ENCODE results near the gene KRT7.
"Not testable (repeated sequence)": the region's sequence is repeated elsewhere in the genome, so short reads cannot be mapped to it uniquely, and the experiment has no call there.

The KRT7 gene

GRCh38 chr12:52243856-52244614 lies 11.0 kb downstream of the KRT7 start:
- peak; percentile 97 for DNase-seq (ENCODE audit: low spot score)

DNA sequence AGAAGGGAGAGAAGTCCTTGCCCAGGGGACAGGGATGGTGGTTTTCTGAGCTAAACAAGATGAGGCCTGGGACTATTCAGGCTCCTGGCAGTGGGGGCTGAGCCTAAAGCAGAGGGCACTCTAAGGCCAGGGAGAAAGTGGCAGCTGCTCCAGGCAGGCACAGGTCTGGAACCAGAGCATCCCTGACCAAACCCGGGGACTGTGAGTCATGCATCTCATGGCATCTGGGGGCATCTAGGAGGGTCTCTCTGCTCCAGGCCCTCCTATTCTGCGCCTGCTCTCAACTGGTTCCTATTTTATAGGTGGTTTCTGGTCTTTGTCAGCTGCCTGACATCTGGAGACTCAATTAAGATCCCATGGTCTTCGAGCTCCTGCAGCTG lies 11.6 kb downstream of the KRT7 start:
- peak; percentile 40 for DNase-seq (ENCODE audit: low spot score)

DNA sequence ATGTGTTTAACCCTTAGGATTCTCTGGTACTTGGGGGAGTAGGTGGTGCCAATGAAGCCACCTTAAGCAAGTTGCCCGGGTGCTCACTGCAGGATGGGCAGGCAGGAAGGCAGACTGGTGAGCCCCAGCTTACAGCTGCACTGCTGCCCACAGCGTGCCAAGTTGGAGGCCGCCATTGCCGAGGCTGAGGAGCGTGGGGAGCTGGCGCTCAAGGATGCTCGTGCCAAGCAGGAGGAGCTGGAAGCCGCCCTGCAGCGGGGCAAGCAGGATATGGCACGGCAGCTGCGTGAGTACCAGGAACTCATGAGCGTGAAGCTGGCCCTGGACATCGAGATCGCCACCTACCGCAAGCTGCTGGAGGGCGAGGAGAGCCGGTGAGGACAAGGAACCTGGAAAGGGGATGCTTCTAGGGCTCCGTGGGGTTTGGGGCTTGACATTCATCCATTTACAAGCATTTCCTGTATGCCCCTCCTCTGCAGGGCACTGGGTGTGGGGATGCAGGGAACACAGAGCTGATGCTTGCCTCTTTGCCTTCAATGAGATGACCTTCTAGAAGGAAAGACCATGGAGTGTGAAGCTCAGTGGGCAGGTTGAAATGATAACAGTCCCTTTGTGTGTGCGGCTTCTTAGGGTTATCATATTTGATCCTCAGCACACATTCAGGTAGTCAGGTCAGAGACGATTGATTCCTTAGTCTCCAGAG lies 12.4 kb downstream of the KRT7 start:
- DNase-seq (ENCODE audit: low spot score) = no peak

- no peak for DNase-seq (ENCODE audit: low spot score)
These were observed 13.0 kb downstream of the KRT7 start for GRCh38 chr12:52245962-52246569.

DNA sequence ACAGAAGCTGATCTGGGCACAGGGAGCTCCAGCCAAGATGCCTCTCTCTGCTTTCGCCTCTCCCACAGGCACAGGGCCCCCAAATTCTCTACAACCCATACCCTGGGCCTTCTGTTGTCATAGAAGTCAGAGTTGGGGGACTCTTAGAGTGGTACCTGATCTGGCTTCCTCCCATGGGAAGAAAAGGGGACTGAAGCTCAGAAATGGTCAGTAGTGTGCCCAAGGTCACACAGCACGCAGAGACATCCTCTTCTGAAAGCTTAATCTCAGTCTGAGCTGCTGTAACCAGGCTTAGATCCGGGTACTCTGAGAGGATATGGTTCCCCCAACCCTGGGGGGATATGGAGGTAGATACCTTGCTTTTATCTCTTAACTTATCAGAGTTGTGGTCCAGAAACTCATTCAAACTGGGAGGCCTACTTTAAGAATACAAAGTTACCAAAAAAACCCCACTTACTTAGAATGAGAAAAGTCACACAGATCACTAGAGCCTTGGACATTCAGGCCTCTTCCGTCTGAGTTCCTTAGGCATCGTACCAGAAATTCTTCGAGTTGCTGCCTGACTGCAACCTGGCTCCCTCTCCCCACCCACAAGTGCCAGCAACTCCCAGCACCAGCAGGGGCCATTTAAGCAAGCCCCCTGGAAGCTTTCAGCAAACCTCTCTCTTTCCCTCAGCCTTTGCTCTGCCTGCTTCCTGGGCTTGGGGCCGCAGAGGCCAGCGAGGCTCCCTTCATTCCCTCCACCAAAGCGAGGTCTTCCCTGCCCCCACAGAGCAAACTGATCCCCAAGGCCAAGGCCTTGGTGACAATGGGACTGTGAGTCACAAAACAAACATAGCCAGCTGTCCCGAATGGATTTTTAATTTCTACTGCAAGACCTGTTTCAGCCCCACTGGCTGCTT lies 13.9 kb downstream of the KRT7 start:
- no peak for DNase-seq (ENCODE audit: low spot score)

DNA sequence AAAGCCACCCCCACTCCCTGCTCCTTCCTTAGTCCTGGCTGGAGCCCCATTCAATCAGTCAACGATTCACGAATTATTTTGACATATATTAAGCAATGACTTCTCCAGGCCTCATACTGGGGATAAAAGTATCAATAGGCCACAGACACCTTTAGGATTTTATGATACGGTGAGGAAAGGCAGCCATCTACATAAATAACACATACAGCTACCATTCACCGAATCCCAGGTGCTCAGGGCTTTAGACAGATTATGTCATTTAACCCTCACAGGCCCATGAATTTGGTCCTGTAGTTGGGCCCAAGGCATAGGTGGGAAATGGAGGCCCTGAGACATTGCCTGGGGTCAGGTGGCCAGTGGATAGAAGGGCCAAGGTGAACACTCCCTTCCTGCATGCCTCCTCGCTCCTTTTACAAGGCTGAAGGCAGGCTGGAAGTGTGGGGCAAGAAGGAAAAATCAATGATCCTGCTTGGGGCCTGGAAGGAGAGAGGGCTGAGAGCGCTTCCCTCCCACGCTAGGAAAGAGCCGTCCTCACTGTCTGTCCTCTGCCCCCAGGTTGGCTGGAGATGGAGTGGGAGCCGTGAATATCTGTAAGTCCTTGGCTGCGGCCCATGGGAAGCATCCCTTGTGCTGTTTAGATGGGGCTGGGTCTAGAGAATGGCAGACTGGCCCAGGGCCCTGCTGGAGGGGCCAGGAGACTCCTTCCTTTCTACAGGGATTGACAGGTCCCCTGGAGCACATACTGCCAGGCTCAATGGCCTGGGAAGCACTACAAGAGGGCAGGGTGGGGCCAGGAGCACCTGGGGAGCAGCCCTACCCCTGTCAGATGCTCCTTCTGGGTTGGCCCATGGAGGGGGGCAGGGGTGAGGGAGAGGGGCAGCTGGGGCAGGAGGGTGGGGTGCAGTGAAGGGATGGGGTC lies 14.8 kb downstream of the KRT7 start:
- DNase-seq (ENCODE audit: low spot score) = no peak

- peak; percentile 63 for DNase-seq (ENCODE audit: low spot score)
These were observed 15.8 kb downstream of the KRT7 start for GRCh38 chr12:52248541-52249461.

- no peak for DNase-seq (ENCODE audit: low spot score)
These were observed 16.5 kb downstream of the KRT7 start for GRCh38 chr12:52249511-52250047.

DNA sequence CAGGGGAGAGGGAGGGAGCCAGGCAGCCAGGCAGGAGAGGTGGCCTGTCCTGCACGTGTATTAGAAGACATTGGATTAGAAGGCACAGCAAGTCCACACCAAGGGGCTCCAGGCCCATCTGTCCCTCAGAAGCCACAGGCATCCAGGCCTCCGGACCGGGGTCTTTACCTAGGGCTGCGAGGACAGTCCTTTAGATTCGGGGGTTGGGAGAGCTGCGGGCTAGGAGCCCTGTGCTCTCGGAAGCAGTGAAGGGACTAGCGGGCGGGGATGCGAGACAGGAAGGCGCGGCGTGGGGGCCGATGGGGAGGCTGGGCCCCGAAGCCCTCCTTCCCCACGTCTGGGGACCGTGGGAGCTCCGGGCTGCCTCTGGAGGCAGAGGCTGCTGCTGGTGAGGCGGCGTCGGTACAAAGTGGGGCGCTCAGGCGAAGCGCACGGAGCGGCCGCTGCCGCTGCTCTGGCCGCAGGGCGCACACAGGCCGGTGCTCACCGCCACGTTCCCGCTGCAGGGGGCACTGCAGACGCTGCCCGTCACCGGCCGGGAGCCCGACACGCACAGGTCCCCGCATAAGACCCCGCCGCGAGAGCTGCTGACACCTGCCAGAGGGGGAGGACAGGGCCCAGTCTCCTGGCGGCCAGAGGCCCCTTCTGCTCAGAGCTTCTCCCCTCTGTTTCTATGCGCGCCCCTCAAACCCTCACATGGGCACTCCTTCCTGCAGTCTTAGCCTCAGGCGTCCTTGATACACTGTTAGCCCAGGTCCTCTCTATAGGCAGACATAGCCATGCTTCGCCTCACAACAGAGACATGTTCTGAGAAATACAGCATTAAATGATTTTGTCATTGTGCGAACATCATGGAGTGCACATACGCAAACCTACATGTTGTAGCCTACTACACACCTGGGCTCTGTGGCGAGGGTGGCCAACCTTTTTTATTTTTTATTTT lies 17.3 kb downstream of the KRT7 start:
- no peak for DNase-seq (ENCODE audit: low spot score)

- no peak for DNase-seq (ENCODE audit: low spot score)
These were observed 18.5 kb downstream of the KRT7 start for GRCh38 chr12:52251367-52252051.

DNA sequence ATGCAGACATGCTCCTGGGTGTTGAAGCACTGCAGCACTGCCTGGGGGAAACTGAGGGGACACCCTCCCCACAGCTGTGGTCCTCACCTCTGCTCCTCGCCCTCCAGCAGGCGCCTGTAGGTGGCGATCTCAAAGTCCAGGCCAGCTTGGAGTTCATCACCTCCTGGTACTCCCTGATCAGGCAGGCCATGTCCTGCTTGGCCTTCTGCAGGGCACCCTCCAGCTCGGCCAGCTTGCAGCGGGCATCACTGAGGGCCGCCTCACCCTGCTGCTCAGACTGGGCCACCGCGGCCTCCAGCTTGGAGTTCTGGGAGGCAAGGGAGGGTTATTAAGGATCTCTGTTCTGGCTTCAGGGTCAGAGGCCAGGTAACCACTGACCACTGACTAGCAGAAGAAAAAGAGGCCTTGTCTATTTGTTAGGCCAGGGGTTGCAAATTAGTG lies 19.2 kb downstream of the KRT7 start:
- DNase-seq (ENCODE audit: low spot score) = not testable (repeated sequence)

GRCh38 chr12:52252728-52253343 lies 19.8 kb downstream of the KRT7 start:
- no peak for DNase-seq (ENCODE audit: low spot score)

DNA sequence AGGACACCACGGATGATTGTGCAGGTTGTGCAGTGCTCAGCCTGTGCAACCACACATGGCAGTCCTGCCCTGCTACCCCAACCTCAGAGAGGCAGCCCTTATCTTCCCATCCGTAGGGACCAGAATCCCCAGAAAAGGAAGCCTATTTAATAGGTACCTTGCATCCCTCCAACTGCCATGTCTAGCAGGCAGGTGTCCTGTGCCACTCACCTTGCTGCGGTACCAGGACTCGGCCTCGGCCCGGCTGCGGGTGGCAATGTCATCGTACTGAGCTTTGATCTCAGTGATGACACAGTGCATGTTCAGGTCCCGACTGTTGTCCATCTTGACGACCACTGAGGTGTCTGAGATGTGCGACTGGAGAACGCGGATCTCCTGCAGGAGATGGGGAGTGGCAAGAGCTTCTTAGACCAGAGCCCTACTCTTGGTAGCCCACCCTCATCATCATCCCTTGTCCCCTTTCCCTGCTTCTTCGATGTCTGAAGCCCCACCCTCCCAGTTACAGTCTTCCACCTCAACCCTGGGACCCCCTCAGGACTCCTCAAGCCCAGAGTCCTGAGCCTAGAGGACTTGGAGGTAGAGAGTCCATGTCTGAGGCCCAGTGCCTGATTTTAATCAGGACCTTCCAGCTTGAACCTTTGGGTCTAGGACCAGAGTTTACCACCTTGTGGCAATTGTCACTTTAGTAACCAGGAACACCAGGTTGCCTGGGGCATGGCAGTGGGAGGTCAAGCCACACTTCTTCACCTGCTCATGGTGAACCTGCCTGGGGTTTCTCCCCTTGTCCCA lies 20.5 kb downstream of the KRT7 start:
- no peak for DNase-seq (ENCODE audit: low spot score)

DNA sequence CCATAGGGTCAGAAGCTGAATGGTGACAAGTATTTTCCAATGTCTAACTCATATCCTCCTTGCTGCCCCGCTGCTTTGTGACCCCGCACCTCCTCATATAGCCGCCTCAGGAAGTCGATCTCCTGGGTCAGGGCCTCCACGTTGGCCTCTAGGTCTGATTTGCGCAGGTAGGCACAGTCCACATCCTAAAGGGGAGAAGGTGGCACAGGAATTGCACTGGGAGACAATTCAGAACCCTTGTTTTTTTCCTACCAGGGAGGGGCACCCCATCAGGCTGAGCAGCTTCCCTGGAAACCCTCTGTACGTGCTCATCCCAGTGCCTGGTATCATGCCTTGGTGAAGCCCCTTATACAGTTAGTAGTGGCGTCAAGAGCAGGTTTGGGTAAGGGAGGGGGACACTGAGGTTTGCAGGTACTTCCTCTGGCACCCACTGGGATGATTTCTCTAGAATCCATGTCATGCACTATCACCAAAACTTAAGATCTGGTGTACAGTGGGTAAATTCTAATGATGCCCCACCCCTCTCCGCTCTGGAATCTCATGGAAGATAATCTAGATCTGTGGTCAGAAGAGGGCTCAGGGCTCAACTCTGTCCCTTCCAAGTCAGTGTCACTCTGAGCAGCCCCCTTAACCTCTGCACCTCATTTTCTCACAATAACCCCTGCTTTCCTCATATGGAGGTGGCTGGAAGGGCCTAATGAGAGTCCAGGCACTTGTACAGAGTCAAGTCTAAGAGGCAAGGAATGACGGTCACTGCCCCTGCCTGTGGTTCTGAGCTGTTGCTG lies 21.3 kb downstream of the KRT7 start:
- DNase-seq (ENCODE audit: low spot score) = no peak

DNA sequence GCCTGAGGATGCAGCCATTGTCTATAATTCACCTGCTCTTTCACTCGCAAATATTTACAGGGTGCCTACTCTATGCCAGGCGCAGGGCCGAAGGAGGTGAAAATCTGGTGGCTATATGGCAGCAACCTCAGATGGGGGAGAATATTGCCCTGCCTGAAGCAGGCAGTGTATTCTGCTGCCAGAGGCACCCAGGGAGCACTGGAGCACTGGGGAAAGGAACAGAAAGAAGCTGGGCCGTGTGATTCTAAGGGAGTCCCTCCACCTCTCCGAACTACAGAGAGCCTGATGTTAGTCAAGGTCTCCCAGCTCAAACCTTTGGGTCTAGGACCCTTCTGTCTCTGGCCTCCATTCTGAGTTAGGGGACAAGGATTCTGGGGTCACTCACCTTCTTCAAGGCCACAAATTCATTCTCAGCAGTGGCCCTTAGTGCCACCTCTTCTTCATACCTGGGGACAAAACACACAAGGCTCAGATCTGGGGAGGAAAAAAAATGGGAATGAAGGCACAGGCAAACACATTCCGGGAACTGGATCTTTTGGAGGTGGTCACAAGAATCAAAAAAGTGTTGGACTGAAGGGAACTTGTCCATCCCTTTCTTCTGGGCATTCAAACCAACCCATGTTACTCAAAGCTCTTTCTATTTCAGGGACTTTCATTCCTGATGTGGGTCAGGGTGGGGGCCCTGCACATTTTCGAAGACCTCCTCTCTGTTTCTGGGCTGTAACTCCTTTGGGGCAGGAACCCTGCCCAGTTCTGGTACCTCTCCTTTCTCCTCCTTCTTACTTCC lies 22.1 kb downstream of the KRT7 start:
- DNase-seq (ENCODE audit: low spot score) = no peak

All from AG20443 (cell line).